ENCODE data around the gene TRPM6.
A peak's percentile ranks its signal among the peaks of the same experiment; 100 is the strongest.
"Not testable (repeated sequence)": the region's sequence is repeated elsewhere in the genome, so short reads cannot be mapped to it uniquely, and the experiment has no call there.

The TRPM6 gene

GRCh38 chr9:74887041-74887980 lies at the start of gene TRPM6:
TRPM6 (minus strand) TSS chr9:74887921; CDS start chr9:74887856, 65 bp downstream.
- DNase-seq, result peak; percentile 43

DNA sequence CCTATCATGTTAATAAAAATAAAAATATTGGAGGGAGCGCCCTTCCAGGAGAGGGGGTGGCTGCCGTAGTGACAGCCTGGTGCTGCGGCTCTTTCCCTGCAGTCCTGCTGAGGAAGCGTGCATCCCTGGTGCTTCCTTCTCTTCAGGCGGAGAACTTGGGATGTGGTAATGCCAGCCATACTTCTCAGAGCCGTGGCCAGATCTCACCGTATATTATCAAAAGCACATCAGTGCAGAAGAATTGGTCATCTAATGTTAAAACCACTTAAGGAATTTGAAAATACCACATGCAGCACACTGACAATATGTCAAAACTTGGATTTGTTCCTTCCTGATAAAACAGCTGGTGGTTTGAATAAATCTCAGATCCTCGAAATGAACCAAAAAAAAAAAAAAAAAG lies 47.3 kb upstream of the TRPM6 start:
- no peak for DNase-seq

- no peak for DNase-seq
Measured at GRCh38 chr9:74921737-74922136, 34.0 kb upstream of the TRPM6 start.

DNA sequence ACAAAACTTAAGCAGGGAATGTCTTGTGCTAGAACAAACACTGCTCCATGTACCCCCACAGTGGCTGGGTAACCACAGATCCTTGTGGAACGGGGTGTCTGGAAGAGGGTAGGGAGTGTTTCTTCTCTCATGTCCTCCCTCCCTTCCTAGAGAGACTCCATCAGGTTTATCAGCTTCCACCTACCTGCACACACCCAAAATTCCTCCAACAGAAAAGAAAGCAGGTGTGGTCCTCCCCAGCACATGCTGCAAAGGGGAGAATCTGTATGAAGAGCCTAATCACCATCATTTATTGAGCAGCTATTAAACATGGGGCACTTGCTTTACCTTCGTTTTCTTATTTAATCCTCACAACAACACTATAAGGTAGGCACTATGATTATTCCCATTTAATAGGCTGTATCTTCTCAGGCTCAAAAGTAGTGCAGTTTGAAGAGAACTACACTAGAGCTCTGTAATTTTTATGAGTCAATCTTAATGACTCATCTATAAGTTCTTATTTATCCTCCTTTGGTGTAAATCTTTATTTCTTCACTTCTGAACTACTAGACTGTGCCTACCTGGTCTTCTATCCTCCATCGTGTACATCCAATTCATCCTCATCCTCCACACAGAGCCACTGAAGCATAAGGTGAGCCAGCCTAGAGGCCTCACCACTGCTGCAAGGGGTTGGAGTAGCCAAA lies 33.4 kb upstream of the TRPM6 start:
- DNase-seq, result no peak

DNA sequence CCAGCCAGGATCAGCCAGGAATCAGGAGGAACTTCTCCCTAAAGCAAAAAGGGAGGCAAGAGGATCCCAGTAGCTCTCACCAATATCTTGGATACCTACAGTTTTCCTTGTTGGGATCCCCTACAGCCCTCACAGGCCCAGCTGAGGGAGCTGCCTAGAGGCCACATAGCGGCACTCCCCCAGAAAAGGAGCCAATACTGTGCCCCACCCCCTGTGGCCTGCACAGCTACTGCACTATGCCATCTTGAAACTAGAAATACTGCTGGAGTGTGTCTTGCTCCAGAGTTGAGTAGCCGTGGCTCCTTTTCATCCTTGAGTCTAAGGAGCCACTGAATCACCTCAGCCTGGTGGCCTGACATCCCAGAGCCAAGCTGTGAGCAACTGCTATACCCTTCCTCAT lies 22.3 kb upstream of the TRPM6 start:
- no peak for DNase-seq

DNA sequence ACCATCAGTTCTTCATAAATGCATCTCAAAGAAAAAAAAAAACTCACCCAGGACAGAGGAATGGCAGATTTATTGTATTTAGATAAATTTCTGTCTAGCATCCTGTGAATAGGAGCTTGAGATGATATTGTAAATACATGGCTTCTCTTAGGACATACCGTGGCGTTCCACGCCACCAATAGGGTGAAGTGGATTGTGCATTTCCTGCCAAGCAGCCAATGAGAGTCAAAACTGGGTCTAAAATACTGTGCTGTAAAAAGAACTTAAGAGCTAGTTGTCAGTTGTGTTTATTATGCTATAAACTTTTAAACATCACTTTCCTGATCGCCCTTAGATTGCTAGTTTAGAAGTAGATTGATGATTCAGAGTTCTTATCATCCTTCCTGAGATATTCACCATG lies 20.9 kb upstream of the TRPM6 start:
- no peak for DNase-seq

DNA sequence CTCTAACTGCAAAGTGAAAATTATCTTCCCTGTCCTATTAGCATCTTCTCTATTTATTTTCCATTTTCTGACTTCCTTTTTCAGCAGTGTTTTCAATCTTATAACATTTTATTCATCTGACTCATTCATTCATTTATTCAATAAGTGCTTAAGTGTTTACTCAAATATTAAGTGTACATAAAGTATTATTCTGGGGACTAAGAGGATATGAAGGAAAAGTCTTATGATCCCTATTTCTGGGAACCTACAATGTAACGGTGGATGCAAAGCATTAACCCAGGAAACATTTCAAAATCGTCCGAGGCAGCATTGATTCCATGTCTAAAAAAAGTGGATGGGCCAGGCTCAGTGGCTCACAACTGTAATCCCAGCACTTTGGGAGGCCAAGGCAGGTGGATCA lies 19.4 kb upstream of the TRPM6 start:
- DNase-seq, result no peak

DNA sequence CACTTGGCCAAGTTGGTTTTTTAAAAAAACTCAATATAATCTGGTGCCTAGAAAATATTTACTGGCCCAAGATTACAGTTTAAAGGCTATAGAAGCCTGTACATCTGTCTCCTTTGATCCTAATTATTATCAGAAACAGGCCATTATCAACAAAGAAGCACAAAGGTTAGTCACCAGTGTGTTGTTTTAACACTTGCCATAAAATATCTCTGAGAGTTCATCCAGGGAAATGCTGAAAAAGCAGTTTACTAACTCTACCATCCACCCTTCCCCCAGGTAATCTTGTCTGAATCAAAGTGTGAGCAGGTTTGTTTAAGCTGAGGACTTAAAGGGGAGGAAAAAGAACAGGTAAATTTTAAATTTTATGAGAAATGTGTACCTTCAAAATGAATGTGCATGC lies 13.3 kb upstream of the TRPM6 start:
- no peak for DNase-seq

DNA sequence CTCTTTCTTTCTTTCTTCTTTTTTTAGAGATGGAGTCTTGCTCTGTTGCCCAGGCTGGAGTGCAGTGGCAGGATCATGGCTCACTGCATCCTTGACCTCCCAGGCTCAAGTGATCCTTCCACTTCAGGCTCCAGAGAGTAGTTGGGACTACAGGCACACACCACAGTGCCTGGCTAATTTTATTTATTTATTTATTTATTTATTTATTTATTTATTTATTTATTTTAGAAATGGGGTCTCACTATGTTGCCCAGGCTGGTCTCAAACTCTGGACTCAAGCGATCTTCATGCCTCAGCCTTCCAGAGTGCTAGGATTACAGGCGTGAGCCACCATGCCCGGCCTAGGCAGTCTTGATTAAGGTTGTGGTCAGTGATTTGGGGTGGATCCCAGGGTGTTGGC lies 728 bp upstream of the TRPM6 start:
- not testable (repeated sequence) for DNase-seq

- DNase-seq, result no peak
Measured at GRCh38 chr9:74887981-74888370, 255 bp upstream of the TRPM6 start.

GRCh38 chr9:74876382-74876949 lies 11.3 kb downstream of the TRPM6 start:
- DNase-seq, result no peak

GRCh38 chr9:74875656-74876055 lies 12.1 kb downstream of the TRPM6 start:
- no peak for DNase-seq

DNA sequence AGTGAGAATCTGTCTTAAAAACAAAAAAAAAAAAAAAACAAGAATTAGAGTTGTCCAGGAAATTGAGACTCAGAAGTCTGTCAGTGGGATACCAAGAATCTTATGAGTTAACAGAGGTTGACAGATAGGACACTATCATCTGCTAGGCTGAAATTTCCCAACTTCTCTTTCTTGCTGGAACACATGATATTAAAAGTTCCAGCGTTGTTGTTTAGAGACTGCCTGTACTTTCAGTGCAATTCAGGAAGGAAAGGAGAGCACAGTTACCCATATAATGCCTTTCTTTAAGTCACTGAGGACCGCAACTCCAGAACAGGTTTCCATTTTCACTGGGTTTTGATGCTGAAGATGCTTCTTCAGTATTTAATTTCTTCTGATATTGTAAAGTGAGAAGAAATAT lies 13.5 kb downstream of the TRPM6 start:
- DNase-seq, result no peak

DNA sequence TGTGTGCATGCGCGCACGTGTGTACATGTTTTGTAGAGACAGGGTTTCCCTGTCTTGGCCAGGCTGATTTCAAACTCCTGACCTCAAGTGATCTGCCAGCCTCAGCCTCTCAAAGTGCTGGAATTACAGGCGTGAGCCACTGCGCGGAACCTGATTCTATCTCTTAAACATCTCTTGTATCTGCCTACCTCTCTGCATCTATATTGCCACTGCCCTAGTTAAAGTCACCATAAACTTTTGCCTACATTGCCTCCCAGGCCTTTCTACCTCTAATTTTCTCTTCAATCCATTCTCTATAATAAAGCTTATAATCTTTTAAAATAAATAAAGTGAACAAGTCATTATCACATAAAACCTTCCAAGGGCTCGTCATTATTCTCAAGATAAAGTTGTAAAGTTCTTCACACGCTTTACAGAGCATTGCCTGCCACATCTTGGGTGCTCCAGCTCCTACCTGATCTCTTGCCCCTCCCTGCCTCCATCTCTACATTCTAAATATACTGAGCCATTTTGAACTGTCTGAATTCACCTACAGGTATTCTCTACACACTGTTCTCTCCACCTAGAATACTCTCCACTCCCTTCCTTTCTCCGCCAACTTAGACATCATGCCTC lies 15.0 kb downstream of the TRPM6 start:
- DNase-seq, result no peak

DNA sequence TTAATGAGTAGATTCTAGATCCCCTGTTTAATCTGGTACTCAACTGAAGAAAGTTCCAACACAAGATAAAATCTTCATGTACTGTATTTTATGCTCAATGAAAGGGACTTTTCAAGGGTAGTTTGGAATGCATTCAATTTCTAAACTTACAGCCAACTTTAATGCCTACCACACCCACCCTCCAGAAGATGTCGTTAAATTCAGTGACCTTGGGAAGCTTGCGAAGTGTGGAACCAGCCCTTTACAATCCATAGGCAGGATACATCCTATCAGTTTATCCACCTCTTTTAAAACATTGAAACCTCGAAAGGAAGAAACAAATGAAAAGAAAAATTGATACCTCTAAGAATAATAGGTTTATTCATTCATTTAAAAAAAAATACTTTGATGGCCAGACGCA lies 20.2 kb downstream of the TRPM6 start:
- DNase-seq, result no peak

DNA sequence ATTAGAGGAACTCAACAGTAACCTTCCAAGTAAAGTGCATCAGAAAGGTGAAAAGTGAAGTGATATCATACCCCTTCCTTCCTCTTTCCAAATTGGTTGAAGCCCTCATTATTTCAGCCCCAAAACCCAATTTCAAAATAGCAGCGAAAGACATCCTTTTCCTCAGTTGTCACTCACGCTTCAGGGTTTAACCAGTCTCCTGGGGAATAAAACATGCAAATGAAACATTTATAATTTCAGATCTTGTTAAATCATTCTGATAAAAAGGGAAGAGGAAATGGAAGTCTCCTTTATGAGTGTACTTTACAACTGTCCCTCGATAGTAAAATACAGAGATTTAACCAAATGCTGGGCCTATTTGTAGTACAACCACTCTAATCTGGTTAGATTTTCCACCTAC lies 22.5 kb downstream of the TRPM6 start:
- no peak for DNase-seq

DNA sequence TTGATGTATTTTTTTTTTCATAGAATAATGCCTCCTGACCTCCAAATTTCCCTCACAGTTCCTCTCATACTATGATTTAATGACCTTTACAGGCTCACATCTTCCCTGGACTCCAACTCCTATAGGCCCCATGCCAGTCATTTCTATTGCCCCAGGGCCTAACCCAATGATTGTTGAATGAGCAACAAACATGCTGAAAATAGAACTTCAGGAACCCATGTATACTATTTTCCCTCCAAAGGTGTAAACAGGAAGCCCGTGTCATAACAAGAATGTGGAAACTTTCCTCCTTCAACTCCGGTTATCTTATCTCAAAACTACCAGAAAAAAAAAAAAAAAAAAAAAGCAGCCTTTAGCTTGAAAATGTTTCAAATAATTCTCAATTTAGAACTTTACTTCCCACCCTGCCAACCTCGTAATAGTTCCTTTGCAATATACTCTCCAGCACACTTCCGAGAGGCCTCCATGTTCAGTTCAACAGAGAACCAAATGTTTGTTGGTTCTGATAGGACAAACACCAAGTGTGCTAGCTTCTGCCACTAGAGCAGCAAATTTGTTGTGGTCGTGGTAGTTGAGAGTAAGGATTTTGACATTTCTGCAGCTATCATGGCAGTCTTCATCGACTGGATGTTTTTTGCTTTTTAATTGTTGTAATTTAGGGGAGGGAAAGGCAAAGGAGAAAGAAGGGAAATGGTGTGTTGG lies 25.8 kb downstream of the TRPM6 start:
- DNase-seq, result no peak

DNA sequence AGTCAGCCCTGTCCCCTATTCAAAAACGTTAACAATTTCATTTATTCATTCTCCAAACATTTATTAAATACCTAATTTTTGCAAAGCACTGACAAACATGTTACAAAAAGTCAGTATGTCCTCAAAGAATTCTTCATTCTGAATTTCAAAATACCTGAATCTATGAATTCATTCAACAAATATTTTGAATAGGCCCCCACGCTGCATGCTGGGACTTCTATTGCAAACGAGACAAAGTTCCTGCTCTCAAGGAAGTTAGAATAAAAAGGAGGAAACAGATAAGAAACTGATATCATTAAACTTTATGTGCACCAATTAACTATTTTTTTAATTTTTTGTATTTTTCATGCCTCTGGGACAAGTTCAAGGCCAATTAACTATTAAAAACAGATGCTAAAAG lies 26.6 kb downstream of the TRPM6 start:
- no peak for DNase-seq

- DNase-seq, result not testable (repeated sequence)
Measured at GRCh38 chr9:74860247-74860646, 27.5 kb downstream of the TRPM6 start.

DNA sequence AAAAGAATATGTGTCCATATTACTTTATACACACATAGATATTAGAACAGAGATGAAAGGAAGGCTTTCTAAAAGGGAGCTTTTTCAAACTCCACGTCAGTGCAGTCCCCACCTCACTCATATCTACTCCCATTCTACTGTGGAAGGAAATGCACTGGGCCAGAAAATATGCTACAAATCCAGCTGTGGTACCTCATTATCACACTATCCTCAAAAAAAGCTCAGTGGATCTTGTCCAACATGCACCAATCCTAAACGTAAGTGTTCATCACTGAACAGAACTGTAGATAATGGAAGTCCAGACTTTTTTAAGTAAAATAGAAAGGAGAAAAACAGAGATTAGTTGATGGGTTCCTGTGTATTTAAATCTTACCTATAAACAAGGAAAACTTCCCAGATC lies 27.9 kb downstream of the TRPM6 start:
- DNase-seq, result no peak

DNA sequence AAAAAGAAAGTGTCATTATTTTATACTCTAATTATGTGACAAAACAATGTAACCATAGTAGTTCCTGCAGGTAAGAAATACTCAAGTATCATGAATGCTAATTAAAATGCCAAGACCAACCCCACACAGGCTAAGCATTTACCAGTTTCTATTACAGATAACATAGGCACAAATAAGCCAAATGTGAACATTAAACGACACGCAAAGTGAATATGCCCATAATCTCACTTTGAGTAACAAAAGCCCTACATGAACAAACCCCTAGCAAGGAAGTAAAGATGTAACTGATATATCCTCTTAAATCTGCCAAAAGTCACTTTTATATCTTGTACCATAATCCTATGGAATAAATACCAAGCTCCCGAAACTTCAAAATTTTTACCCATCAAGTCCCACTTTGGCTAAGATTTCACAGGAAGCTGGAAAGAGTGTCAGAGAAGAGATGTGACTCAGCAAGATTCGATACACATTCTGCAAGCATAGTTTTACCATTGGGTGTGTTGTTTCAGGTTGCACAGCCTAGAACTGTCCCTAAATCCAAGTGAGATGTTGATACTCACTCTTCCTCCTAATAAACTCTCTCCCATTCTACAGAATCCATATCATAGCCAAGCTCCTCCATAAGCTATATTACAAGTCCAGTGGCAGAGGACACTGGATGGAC lies 28.8 kb downstream of the TRPM6 start:
- no peak for DNase-seq

GRCh38 chr9:74856989-74857388 lies 30.7 kb downstream of the TRPM6 start:
- DNase-seq, result no peak

Data from COR-L47 (cell line).